Skin of body (tissue), 2 donors: ENCODE results near the gene ANP32E. TPM values are rescaled to one million over a fixed set of nuclear protein-coding genes. Genes with fewer than 3 reads are reported as not detected.
A peak's percentile ranks its signal among the peaks of the same experiment; 100 is the strongest.
"Not testable (repeated sequence)": the region's sequence is repeated elsewhere in the genome, so short reads cannot be mapped to it uniquely, and the experiment has no call there.

Source experiments
- DNase-seq: peaks from one replicate; lab custom pipeline; 2025; lab: John Stamatoyannopoulos, UW
- total RNA-seq: library from RNA; depleted of rRNA; stranded (reverse); fragments of >200 nt; gene quantifications from one replicate; pipeline ENCODE4 v1.2.3, GENCODE V29; 2014

The ANP32E gene
- total RNA-seq, 1 donor from 2014 or later = 30.9 TPM

- DNase-seq = not testable (repeated sequence)
These were observed 21.7 kb downstream of the ANP32E start for GRCh38 chr1:150214099-150214756.

DNA sequence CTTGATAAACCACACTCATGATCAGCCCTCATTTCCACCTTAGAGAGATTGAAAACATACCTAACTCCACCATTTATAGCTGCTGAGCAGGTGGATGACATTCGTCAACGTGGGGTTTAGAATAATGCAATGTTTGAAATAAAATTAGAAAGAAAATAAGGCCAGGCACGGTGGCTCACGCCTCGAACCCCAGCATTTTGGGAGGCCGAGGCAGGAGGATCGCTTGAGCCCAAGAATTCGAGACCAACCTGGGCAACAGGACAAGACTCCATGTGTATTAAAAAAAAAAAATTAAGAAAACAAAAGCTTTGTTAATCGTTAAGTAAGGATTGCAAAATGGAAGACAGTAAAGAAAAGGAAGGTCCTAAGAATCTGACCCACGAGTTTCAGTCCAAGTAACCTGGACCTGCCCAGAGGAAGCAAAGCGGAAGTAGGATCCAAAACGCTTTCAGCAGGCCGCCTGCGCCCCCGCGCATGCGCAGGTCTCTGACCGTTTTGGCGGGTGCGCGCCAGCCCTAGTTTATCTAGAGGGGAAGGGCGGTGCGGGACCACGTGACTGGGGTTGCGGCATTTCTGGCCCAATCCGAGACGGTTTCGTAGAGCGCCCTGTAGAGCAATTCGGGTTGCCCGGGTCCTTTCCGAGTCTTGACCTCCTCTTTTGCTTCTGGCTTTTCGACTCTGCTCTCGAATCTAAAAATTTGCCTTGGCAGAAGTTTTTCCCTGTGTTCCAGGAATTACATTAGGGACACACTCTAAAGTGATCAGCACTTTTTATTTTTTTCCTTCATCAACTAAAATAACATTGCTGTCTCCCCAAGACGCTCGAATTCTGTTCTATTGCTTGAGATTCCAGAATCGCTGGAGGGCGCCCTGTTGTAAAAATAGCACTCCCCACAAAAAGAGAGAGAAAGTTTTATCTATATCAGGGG, 22.5 kb downstream of the ANP32E start:
- peak; percentile 96 for DNase-seq

DNA sequence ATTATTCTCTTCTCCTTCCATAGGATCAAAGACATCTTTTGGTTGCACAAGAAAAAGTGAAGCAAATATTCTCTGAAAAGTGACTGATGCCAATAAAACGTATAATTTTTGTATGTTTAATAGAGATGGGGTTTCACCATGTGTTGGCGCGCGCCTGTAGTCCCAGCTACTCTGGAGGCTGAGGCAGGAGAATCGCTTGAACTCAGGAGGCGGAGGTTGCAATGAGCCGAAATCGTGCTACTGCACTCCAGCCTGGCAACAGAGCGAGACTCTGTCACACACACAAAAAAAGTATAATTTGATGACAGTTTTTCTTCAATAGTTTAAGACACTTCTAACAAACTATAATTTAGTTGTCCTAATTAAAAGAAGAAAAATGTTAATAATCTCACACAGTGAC, 23.8 kb downstream of the ANP32E start:
- DNase-seq = no peak

GRCh38 chr1:150210706-150211105, 25.2 kb downstream of the ANP32E start:
- DNase-seq = no peak

- no peak for DNase-seq
These were observed 25.8 kb downstream of the ANP32E start for GRCh38 chr1:150210091-150210490.

- DNase-seq = not testable (repeated sequence)
These were observed 27.5 kb downstream of the ANP32E start for GRCh38 chr1:150208460-150208859.

GRCh38 chr1:150207281-150207971, 28.5 kb downstream of the ANP32E start:
- no peak for DNase-seq

GRCh38 chr1:150196417-150196816, 39.5 kb downstream of the ANP32E start:
- DNase-seq = no peak

DNA sequence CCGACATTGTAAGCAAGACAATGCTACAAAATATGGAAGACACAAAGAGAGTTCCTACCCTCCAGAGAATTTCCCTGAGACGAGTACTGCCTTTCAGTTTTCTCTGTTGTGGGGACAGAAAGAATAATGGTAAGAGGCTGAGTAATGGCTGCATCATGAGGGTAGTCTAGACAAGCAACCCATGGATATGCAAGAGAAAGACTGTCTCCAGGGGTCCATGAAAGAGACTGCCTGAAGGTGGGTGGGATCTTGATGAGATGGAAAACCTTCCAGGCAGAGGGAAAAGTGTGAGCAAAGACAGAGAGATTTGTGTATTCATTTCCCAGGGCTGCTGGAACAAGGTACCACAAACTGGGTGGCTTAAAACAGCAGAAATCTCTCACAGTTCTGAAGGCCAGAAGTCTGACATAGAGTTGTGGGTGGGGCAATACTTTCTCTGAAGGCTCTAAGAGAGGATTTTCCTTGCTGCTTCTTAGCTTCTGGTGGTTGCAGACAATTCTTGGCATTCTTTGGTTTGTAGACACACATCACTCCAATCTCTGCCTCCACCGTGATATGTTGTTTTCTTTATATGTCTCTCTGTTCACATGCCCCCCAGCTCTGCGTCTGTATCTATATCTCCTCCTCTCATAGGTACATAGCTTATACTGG, 41.4 kb downstream of the ANP32E start:
- no peak for DNase-seq

- no peak for DNase-seq
These were observed 43.9 kb downstream of the ANP32E start for GRCh38 chr1:150192012-150192411.

GRCh38 chr1:150187560-150187931, 48.4 kb downstream of the ANP32E start:
- no peak for DNase-seq

GRCh38 chr1:150186789-150187559, 48.9 kb downstream of the ANP32E start:
- DNase-seq = peak; percentile 23

DNA sequence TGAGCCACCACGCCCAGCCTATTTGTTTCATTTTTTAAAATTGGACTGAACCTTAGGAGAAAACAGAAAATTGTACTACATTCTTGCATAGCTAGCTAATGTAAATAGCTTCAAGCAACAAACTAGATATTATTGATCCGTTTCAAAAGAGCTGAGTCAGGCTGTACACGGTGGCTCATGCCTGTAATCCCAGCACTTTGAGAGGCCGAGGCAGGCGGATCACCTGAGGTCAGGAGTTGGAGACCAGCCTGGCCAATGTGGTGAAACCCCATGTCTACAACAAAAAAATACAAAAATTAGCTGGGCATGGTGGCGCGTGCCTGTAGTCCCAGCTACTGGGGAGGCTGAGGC, 49.5 kb downstream of the ANP32E start:
- DNase-seq = not testable (repeated sequence)

DNA sequence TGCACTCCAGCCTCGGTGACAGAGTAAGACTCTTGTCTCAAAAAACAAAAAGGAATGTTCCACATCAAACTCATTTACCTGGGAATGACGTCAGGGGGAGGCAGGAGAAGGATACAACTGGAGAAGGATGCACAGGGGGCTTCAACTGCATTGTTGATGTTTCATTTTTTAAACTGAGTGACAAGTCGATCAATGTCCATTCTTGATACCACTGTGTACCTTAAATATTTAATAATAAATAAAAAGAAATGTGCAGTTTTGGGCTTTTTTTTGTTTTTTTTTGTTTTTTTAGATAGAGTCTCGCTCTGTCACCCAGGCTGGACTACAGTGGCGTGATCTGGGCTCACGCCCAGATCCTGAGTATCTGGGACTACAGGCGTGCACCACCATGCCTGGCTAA, 50.4 kb downstream of the ANP32E start:
- DNase-seq = no peak

DNA sequence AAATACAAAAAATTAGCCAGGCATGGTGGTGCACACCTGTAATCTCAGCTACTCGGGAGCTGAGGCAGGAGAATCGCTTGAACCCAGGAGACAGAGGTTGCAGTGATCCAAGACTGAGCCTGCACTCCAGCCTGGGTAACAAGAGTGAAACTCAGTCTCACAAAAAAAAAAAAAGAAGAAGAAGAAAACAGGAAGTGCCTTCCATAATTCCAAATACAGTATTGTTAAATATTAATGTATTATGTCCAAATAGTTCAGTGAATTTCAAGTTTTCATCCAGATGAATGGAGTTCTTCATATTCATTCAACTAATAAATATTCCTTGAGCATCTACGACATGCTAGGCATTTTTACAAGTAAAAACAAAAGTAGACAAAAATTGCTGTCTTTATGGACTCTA, 52.9 kb downstream of the ANP32E start:
- no peak for DNase-seq

GRCh38 chr1:150182247-150182646, 53.7 kb downstream of the ANP32E start:
- peak; percentile 27 for DNase-seq

- DNase-seq = no peak
These were observed 55.4 kb downstream of the ANP32E start for GRCh38 chr1:150180474-150180873.

- no peak for DNase-seq
These were observed 56.0 kb downstream of the ANP32E start for GRCh38 chr1:150179867-150180266.

- no peak for DNase-seq
These were observed 57.4 kb downstream of the ANP32E start for GRCh38 chr1:150178548-150178947.

DNA sequence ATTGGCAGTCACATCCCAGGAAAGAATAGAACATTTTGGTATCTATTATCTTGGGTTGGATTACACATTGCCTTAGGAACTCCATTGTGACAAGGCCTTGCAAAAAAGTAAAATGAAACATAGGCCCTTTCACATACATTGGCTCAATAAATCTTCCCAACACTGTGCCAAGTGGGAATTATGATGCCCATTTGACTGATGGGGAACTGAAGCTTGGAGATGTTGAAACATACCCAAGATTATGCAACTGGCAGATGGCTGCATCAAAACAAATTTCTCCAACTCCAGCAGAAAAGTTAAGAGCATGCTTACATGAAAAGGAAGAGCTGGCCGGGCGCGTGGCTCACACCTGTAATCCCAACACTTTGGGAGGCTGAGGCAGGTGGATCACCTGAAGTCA, 59.3 kb downstream of the ANP32E start:
- DNase-seq = no peak

- no peak for DNase-seq
These were observed 62.7 kb downstream of the ANP32E start for GRCh38 chr1:150173141-150173585.
